ENCODE measurements around the gene NRXN3. TPM values are rescaled to one million over a fixed set of nuclear protein-coding genes. Genes with fewer than 3 reads are reported as not detected.

NRXN3 gene
- total RNA-seq, 1 donor: 0.27 TPM

- DNase-seq (ENCODE audit: low read depth in 2 of 3, low spot score in 2 of 3): no peak
Measured at GRCh38 chr14:78690836-78691235, 520.7 kb downstream of the NRXN3 start.

DNA sequence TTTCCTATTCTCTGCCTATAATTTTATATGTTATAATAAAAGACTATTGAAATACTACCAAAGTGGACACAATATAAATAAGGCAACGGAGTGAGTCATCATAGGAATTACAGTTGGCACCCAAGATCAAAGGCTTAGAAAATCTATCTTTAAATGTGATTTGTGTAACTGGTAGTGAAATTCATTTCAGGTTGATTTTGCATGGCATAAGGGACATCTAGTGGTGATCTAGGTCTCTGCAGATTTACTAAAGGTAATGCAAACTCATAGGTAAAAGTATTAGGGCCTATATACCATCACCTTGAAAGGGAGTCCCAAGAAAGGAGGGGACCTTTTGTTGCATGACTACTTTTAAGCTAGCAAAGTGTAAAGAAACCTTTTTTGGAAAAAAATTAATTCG, 527.2 kb downstream of the NRXN3 start:
- DNase-seq (ENCODE audit: low read depth in 2 of 3, low spot score in 2 of 3): peak in 1 of 3 donors; percentile 2

DNA sequence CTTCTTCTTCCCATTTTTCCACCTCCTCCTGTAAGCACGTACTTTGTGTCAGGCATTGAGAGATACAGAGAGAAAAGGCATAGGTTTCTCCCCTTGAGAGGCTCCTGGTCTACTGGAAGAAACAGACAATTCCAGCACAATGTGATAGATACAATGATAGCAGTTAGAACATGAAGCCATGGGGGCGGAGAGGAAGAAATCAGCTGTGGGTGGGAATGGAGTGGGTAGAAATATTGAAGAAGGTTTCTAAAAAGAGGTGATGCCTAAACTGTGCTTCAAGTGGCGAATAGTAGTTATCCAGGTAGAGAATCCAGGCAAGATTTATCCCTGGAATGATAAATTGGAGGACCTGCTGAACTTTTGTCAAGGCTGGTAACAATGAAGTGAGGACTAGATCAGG, 528.8 kb downstream of the NRXN3 start:
- DNase-seq (ENCODE audit: low read depth in 2 of 3, low spot score in 2 of 3): no peak

DNA sequence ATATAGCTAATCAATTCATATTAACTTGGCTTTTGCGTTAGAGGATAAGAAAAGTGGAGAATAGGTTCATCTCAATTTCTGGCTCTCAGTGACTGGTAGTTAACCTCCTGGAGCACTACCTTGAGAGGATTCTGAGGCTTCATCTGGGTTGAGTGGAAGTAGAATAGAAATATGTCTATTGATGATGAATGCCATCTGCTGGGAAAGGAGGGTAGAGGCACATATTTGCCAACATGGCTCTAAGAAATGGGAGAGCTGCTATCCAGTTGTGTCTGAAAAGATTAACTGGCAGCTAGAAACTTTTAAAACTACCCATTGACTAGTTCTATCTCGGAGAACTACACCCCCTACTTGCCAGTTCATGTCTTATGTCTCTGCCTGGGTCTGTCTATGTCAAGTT, 530.1 kb downstream of the NRXN3 start:
- no peak for DNase-seq (ENCODE audit: low read depth in 2 of 3, low spot score in 2 of 3)

GRCh38 chr14:78701246-78701645, 531.1 kb downstream of the NRXN3 start:
- no peak for DNase-seq (ENCODE audit: low read depth in 2 of 3, low spot score in 2 of 3)

- no peak for DNase-seq (ENCODE audit: low read depth in 2 of 3, low spot score in 2 of 3)
Measured at GRCh38 chr14:78704965-78705364, 534.8 kb downstream of the NRXN3 start.

GRCh38 chr14:78705989-78706388, 535.8 kb downstream of the NRXN3 start:
- DNase-seq (ENCODE audit: low read depth in 2 of 3, low spot score in 2 of 3): no peak

- no peak for DNase-seq (ENCODE audit: low read depth in 2 of 3, low spot score in 2 of 3)
Measured at GRCh38 chr14:78709795-78710557, 539.8 kb downstream of the NRXN3 start.

- DNase-seq (ENCODE audit: low read depth in 2 of 3, low spot score in 2 of 3): no peak
Measured at GRCh38 chr14:78710963-78711362, 540.8 kb downstream of the NRXN3 start.

DNA sequence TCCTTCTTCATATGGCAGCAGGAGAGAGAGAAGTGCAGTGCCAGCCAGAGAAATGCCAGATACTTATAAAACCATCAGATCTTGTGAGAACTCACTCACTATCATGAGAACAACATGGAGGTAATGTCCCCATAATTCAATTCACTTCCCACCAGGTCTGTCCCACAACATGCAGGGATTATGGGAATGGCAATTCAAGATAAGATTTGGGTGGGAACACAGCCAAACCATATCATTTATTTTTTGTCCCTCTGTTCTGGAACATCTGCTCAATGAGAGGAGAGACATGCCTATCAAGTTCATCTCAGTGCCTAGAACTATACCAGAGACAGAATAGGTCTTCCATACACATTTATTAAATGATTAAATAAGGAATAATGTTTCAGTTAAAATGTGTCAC, 543.5 kb downstream of the NRXN3 start:
- DNase-seq (ENCODE audit: low read depth in 2 of 3, low spot score in 2 of 3): no peak

DNA sequence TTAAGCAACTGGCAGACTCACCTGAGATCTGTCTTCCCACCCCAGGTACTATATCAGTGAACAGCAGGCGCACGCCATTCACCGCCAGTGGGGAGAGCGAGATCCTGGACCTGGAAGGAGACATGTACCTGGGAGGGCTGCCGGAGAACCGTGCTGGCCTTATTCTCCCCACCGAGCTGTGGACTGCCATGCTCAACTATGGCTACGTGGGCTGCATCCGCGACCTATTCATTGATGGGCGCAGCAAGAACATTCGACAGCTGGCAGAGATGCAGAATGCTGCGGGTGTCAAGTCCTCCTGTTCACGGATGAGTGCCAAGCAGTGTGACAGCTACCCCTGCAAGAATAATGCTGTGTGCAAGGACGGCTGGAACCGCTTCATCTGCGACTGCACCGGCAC, 544.5 kb downstream of the NRXN3 start:
- DNase-seq (ENCODE audit: low read depth in 2 of 3, low spot score in 2 of 3): no peak

DNA sequence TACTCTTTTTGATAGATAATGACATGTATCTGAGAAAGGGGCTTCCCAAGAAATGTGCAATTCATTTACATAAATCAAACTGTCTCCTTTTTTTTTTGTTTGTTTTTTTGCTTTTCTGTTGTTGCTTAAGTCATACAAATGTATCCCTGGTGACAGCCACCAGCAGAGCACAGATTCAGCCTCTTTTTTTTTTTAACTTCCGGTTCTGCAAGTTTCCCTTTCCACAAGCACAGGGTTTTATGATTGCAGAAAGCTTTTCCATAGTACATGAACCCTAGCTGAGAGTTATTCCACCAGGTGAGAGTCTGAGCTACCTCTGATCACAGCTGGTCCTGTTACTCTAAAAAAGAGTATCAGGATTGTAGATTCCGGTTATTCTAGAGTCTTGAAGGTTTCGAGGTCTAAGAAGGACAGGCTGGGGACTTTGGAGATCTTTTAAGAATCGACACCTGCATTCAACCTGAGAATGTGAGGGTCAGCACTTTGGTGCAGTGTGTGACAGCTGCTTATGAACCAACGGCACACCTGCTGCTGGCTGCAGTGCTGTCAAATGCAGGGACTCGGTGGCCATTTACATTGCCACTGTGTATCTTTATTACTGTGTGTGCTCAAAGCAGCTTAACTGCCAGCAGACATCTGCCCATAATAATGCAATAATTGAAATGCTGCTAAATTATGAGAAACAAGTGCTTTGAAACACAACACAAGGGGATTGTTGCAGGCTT, 551.7 kb downstream of the NRXN3 start:
- DNase-seq (ENCODE audit: low read depth in 2 of 3, low spot score in 2 of 3): no peak

GRCh38 chr14:78725086-78725485, 554.9 kb downstream of the NRXN3 start:
- no peak for DNase-seq (ENCODE audit: low read depth in 2 of 3, low spot score in 2 of 3)

DNA sequence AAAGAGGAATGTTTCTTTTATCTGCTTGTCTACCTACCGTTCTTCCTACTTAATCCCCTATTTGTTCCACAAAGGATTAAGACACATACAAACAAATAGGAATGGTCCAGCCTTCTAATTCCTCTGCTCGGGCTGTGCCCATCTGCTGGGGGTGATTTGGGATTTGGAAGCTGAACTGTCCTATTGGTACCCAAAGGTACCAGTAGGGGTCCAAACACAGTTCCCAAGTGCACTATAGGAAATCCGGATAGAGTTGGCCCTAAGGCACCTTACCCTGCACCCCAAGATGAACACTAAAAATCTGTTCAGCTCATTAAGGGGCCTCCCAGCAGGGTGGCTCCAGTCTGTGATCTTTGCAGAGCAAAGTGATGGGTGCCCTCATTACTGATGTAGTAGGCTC, 566.9 kb downstream of the NRXN3 start:
- no peak for DNase-seq (ENCODE audit: low read depth in 2 of 3, low spot score in 2 of 3)

GRCh38 chr14:78737601-78738000, 567.4 kb downstream of the NRXN3 start:
- no peak for DNase-seq (ENCODE audit: low read depth in 2 of 3, low spot score in 2 of 3)

DNA sequence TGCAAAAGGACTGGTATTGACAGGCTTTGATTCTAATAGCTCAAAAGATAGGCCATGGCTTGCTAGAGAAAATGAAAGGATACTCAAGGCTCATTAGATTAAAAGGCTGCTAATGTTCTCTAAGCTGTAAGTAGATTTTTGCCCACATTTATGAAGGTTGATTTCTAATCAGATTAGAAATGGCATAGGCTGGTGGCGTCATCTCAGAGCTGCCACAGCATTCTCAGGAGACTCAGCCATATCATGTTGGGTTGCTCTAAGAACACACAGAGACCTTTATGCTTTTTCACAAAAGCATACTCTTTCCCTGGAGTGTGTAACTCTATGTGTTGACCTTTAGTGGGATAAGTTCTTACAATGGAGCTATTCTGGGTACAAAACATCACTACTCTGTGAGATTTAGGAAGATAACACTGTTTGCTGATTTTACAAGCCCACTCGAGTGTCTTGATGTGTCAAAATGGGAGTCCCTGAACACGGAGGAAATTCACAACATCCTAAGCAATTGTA, 576.0 kb downstream of the NRXN3 start:
- no peak for DNase-seq (ENCODE audit: low read depth in 2 of 3, low spot score in 2 of 3)

- no peak for DNase-seq (ENCODE audit: low read depth in 2 of 3, low spot score in 2 of 3)
Measured at GRCh38 chr14:78747813-78748212, 577.6 kb downstream of the NRXN3 start.

GRCh38 chr14:78752518-78753188, 582.5 kb downstream of the NRXN3 start:
- no peak for DNase-seq (ENCODE audit: low read depth in 2 of 3, low spot score in 2 of 3)

- DNase-seq (ENCODE audit: low read depth in 2 of 3, low spot score in 2 of 3): no peak
Measured at GRCh38 chr14:78754059-78754458, 583.9 kb downstream of the NRXN3 start.

GRCh38 chr14:78758333-78758732, 588.2 kb downstream of the NRXN3 start:
- peak in 1 of 3 donors; percentile 1 for DNase-seq (ENCODE audit: low read depth in 2 of 3, low spot score in 2 of 3)

DNA sequence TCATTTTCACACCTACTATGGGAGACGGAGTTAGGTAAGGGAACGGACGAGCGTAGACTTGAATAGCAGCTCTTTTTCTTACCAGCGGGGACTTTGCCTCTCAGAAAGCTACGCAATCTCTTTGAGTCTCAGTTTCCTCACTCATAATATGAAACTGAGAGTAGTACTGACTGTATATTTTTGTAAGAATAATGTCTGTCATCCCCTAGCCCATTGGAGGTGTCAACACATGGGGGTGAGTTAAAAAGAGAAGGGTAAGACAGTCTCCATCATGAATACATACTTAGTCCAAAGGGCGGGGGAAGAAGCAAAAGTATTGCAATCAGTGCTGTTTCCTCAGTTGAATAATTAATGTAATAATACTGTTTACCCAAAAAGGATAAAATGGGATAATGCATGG, 592.2 kb downstream of the NRXN3 start:
- DNase-seq (ENCODE audit: low read depth in 2 of 3, low spot score in 2 of 3): no peak

GRCh38 chr14:78763746-78764145, 593.6 kb downstream of the NRXN3 start:
- no peak for DNase-seq (ENCODE audit: low read depth in 2 of 3, low spot score in 2 of 3)
